Measurements from ENCODE around the gene ARMCX5.
A peak's percentile ranks its signal among the peaks of the same experiment; 100 is the strongest.

The ARMCX5 gene

GRCh38 chrX:102599084-102599950 lies at the start of gene ARMCX5:
Gene ARMCX5, plus strand, starts transcription at chrX:102599515. Its CDS starts 2,627 bp downstream, at chrX:102602142.
- peak; percentile 86 to 89 for ATAC-seq

GRCh38 chrX:102558607-102559006 lies 40.7 kb upstream of the ARMCX5 start:
- ATAC-seq = no peak

- ATAC-seq = no peak
These were observed 38.8 kb upstream of the ARMCX5 start for GRCh38 chrX:102560423-102561068.

GRCh38 chrX:102580891-102581290 lies 18.4 kb upstream of the ARMCX5 start:
- no peak for ATAC-seq

- ATAC-seq = no peak
These were observed 5.9 kb upstream of the ARMCX5 start for GRCh38 chrX:102593367-102593766.

- no peak for ATAC-seq
These were observed 750 bp downstream of the ARMCX5 start for GRCh38 chrX:102599951-102600579.

- no peak for ATAC-seq
These were observed 5.0 kb downstream of the ARMCX5 start for GRCh38 chrX:102604327-102604726.

- no peak for ATAC-seq
These were observed 6.8 kb downstream of the ARMCX5 start for GRCh38 chrX:102606115-102606514.

GRCh38 chrX:102610905-102611304 lies 11.6 kb downstream of the ARMCX5 start:
- no peak for ATAC-seq

- no peak for ATAC-seq
These were observed 24.8 kb downstream of the ARMCX5 start for GRCh38 chrX:102624105-102624504.

GRCh38 chrX:102627640-102628039 lies 28.3 kb downstream of the ARMCX5 start:
- ATAC-seq = no peak

- no peak for ATAC-seq
These were observed 38.2 kb downstream of the ARMCX5 start for GRCh38 chrX:102637561-102637960.

- ATAC-seq = peak; percentile 13 to 17
These were observed 51.6 kb downstream of the ARMCX5 start for GRCh38 chrX:102650903-102651241.

- peak; percentile 44 to 46 for ATAC-seq
These were observed 52.1 kb downstream of the ARMCX5 start, which contains the start of gene GPRASP1 for GRCh38 chrX:102651242-102652011. Gene GPRASP1, plus strand, starts transcription at chrX:102651483. Its CDS starts 2,431 bp downstream, at chrX:102653914.

GRCh38 chrX:102652031-102652688 lies 52.8 kb downstream of the ARMCX5 start:
- peak; percentile 68 to 80 for ATAC-seq

Measured in activated CD4-positive, CD25-positive, alpha-beta regulatory T cell treated with anti-CD3 and anti-CD28 coated beads, Interleukin-2, amount 50 U/mL, for 24 hours (primary cell).